HEK293 (cell line): ENCODE results near the gene CXADR.

Source experiments
- BCL11B ChIP-seq: fragments of 450-650 bp; formaldehyde crosslinking; IDR thresholded peaks from 2 replicates; pipeline ENCODE4 v1.5.1; 2016; ENCODE audit warnings: low read depth, missing biosample characterization, missing genetic modification characterization
- EGR2 ChIP-seq: fragments of 450-650 bp; formaldehyde crosslinking; IDR thresholded peaks from 2 replicates; pipeline ENCODE4 v1.5.1; 2016; ENCODE audit warnings: low read depth, missing biosample characterization, missing genetic modification characterization
- HIC1 ChIP-seq: fragments of 450-650 bp; formaldehyde crosslinking; IDR thresholded peaks from 2 replicates; pipeline ENCODE4 v1.5.1; 2016; ENCODE audit warnings: missing biosample characterization, missing genetic modification characterization
- HOXC10 ChIP-seq: sonication (generic); formaldehyde crosslinking; IDR thresholded peaks from 2 replicates; pipeline ENCODE4 v1.8.1; 2023; ENCODE audit warnings: mild to moderate bottlenecking, missing genetic modification reagents
- KLF17 ChIP-seq: fragments of 450-650 bp; formaldehyde crosslinking; IDR thresholded peaks from 2 replicates; pipeline ENCODE4 v1.5.1; 2016; ENCODE audit warnings: missing biosample characterization, missing genetic modification characterization
- KLF8 ChIP-seq: fragments of 450-650 bp; formaldehyde crosslinking; IDR thresholded peaks from 2 replicates; pipeline ENCODE4 v1.5.1; 2016; ENCODE audit warnings: missing biosample characterization, missing genetic modification characterization
- KLF9 ChIP-seq: fragments of 450-650 bp; formaldehyde crosslinking; IDR thresholded peaks from 2 replicates; pipeline ENCODE4 v1.5.1; 2016; ENCODE audit warnings: missing biosample characterization, missing genetic modification characterization, low read depth
- PRDM4 ChIP-seq: fragments of 450-650 bp; formaldehyde crosslinking; IDR thresholded peaks from 2 replicates; pipeline ENCODE4 v1.5.1; 2017; ENCODE audit warnings: missing biosample characterization, missing genetic modification characterization
- PRDM6 ChIP-seq: fragments of 450-650 bp; formaldehyde crosslinking; IDR thresholded peaks from 2 replicates; pipeline ENCODE4 v1.5.1; 2017; ENCODE audit warnings: missing biosample characterization, missing genetic modification characterization
- RBAK ChIP-seq: fragments of 450-650 bp; formaldehyde crosslinking; IDR thresholded peaks from 2 replicates; pipeline ENCODE4 v1.5.1; 2016; ENCODE audit warnings: missing biosample characterization, missing genetic modification characterization
- SCRT1 ChIP-seq: fragments of 450-650 bp; formaldehyde crosslinking; IDR thresholded peaks from 2 replicates; pipeline ENCODE4 v1.5.1; 2016; ENCODE audit warnings: missing biosample characterization, missing genetic modification characterization, borderline replicate concordance
- ZNF146 ChIP-seq: fragments of 450-650 bp; formaldehyde crosslinking; IDR thresholded peaks from 2 replicates; pipeline ENCODE4 v1.5.1; 2016; ENCODE audit warnings: missing biosample characterization, missing genetic modification characterization
- ZNF175 ChIP-seq: fragments of 450-650 bp; formaldehyde crosslinking; IDR thresholded peaks from 2 replicates; pipeline ENCODE4 v1.5.1; 2016; ENCODE audit warnings: missing biosample characterization, missing genetic modification characterization
- ZNF211 ChIP-seq: fragments of 450-650 bp; formaldehyde crosslinking; IDR thresholded peaks from 2 replicates; pipeline ENCODE4 v1.5.1; 2016; ENCODE audit warnings: low read depth, missing biosample characterization, missing genetic modification characterization
- ZNF223 ChIP-seq: fragments of 450-650 bp; formaldehyde crosslinking; IDR thresholded peaks from 2 replicates; pipeline ENCODE4 v1.5.1; 2016; ENCODE audit warnings: missing biosample characterization, missing genetic modification characterization
- ZNF311 ChIP-seq: fragments of 450-650 bp; formaldehyde crosslinking; IDR thresholded peaks from 2 replicates; pipeline ENCODE4 v1.5.1; 2017; ENCODE audit warnings: missing biosample characterization, missing genetic modification characterization, borderline replicate concordance
- ZNF354C ChIP-seq: fragments of 450-650 bp; formaldehyde crosslinking; IDR thresholded peaks from 2 replicates; pipeline ENCODE4 v1.5.1; 2016; ENCODE audit warnings: missing biosample characterization, missing genetic modification characterization, low read depth, borderline replicate concordance
- ZNF404 ChIP-seq: fragments of 450-650 bp; formaldehyde crosslinking; IDR thresholded peaks from 2 replicates; pipeline ENCODE4 v1.5.1; 2017; ENCODE audit warnings: missing biosample characterization, missing genetic modification characterization
- ZNF423 ChIP-seq: fragments of 450-650 bp; formaldehyde crosslinking; IDR thresholded peaks from 2 replicates; pipeline ENCODE4 v1.5.1; 2016; ENCODE audit warnings: missing biosample characterization, missing genetic modification characterization
- ZNF488 ChIP-seq: fragments of 450-650 bp; formaldehyde crosslinking; IDR thresholded peaks from 2 replicates; pipeline ENCODE4 v1.5.1; 2016; ENCODE audit warnings: missing biosample characterization, missing genetic modification characterization
- ZNF513 ChIP-seq: fragments of 450-650 bp; IDR thresholded peaks from 2 replicates; pipeline ENCODE4 v1.5.1; 2018; ENCODE audit warnings: missing biosample characterization, missing genetic modification characterization
- ZNF621 ChIP-seq: fragments of 450-650 bp; formaldehyde crosslinking; IDR thresholded peaks from 2 replicates; pipeline ENCODE4 v1.5.1; 2017; ENCODE audit warnings: missing biosample characterization, missing genetic modification characterization
- ZNF664 ChIP-seq: fragments of 450-650 bp; formaldehyde crosslinking; IDR thresholded peaks from 2 replicates; pipeline ENCODE4 v1.5.1; 2016; ENCODE audit warnings: missing biosample characterization, missing genetic modification characterization
- ZNF777 ChIP-seq: fragments of 450-650 bp; formaldehyde crosslinking; IDR thresholded peaks from 2 replicates; pipeline ENCODE4 v1.5.1; 2017; ENCODE audit warnings: missing biosample characterization, missing genetic modification characterization, borderline replicate concordance
- TF ChIP-seq, protein P1 (sequence below): fragments of 450-650 bp; formaldehyde crosslinking; IDR thresholded peaks from 2 replicates; pipeline ENCODE4 v1.5.1; 2017; ENCODE audit warnings: missing biosample characterization, missing genetic modification characterization
- TF ChIP-seq, protein P2 (sequence below): fragments of 450-650 bp; formaldehyde crosslinking; IDR thresholded peaks from 2 replicates; pipeline ENCODE4 v1.5.1; 2016; ENCODE audit warnings: missing biosample characterization, missing genetic modification characterization

The CXADR gene

GRCh38 chr21:17542371-17543011 is 29.6 kb downstream of the CXADR start (continued):
- TF ChIP-seq ZNF664 (tag by site-specific recombination) (peak; percentile 67; the same call in 1 of the 2 replicates), ZNF311 (tag by site-specific recombination) (no peak), KLF17 (no peak), EGR2 (tag by site-specific recombination) (no peak), ZNF777 (tag by site-specific recombination) (no peak), RBAK (tag by site-specific recombination) (no peak), SCRT1 (tag by site-specific recombination) (no peak), ZNF175 (tag by site-specific recombination) (no peak), ZNF146 (tag by site-specific recombination) (no peak), ZNF404 (tag by site-specific recombination) (no peak), ZNF488 (no peak), ZNF211 (no peak), ZNF513 (tag by site-specific recombination) (no peak), ZNF621 (tag by site-specific recombination) (no peak), KLF9 (no peak), BCL11B (tag by site-specific recombination) (no peak), ZNF223 (tag by site-specific recombination) (no peak), HOXC10 (CRISPR knock-in tag) (no peak), ZNF354C (no peak), ZNF423 (tag by site-specific recombination) (no peak), KLF8 (no peak; the same call in 1 of the 2 replicates), PRDM4 (tag by site-specific recombination) (peak; percentile 58; the same call in 1 of the 2 replicates), PRDM6 (peak; percentile 85), HIC1 (0 out of 2 replicates have a peak, but pooled peaks have one; percentile 23)
- TF ChIP-seq, protein P1, sequence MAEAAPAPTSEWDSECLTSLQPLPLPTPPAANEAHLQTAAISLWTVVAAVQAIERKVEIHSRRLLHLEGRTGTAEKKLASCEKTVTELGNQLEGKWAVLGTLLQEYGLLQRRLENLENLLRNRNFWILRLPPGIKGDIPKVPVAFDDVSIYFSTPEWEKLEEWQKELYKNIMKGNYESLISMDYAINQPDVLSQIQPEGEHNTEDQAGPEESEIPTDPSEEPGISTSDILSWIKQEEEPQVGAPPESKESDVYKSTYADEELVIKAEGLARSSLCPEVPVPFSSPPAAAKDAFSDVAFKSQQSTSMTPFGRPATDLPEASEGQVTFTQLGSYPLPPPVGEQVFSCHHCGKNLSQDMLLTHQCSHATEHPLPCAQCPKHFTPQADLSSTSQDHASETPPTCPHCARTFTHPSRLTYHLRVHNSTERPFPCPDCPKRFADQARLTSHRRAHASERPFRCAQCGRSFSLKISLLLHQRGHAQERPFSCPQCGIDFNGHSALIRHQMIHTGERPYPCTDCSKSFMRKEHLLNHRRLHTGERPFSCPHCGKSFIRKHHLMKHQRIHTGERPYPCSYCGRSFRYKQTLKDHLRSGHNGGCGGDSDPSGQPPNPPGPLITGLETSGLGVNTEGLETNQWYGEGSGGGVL (tag by site-specific recombination): no peak
- TF ChIP-seq, protein P2, sequence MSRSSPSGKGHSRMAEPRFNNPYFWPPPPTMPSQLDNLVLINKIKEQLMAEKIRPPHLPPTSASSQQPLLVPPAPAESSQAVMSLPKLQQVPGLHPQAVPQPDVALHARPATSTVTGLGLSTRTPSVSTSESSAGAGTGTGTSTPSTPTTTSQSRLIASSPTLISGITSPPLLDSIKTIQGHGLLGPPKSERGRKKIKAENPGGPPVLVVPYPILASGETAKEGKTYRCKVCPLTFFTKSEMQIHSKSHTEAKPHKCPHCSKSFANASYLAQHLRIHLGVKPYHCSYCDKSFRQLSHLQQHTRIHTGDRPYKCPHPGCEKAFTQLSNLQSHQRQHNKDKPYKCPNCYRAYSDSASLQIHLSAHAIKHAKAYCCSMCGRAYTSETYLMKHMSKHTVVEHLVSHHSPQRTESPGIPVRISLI (tag by site-specific recombination): no peak
